ENCODE results near the gene HEMGN. TPM values are rescaled to one million over a fixed set of nuclear protein-coding genes. Genes with fewer than 3 reads are reported as not detected.

The HEMGN gene
- total and polyA plus RNA-seq, 2 of the 13 experiments (the other 11 are each of a cell fraction or from before 2014, with no cell fraction given) = not detected

GRCh38 chr9:97907046-97907445, 30.9 kb downstream of the HEMGN start (continued):
- no peak for TF ChIP-seq ZNF609 (CRISPR knock-in tag; IDR thresholded peaks at IDR 0.05; ENCODE audit: borderline replicate concordance)

- Histone ChIP-seq H3K4me1 (ENCODE audit: insufficient read depth, low read length) (peaks cover 7% of the 10 kb centered on the region; the same call in 1 of the 2 replicates), H3K27ac (ENCODE audit: extremely low read length, insufficient read depth, low read length) (no peak overlapping the region), H3K4me2 (ENCODE audit: low read depth, low read length) (no peak overlapping the region), H3K9me3 (ENCODE audit: low read length) (no peaks in the 10 kb centered on the region), H4K20me1 (ENCODE audit: insufficient read depth, low read length) (no peaks in the 10 kb centered on the region), H3K9ac (ENCODE audit: insufficient read depth, low read depth, low read length) (no peak overlapping the region), H3K4me3 (replicated peaks in 1 of 3; ENCODE audit: insufficient read depth in 1 of 3, low read depth in 2 of 3, low read length in 3 of 3) (no peak overlapping the region), H3K79me2 (ENCODE audit: insufficient read depth, low read length) (no peaks in the 10 kb centered on the region), H3K36me3 (replicated peaks in 1 of 2; ENCODE audit: control insufficient read depth in 1 of 2, insufficient read depth in 2 of 2, low read length in 2 of 2) (peaks cover 16 to 43% of the 10 kb centered on the region in 2 experiments), H3K27me3 (ENCODE audit: control insufficient read depth in 1 of 2, insufficient read depth in 2 of 2, low read length in 2 of 2) (no peaks in the 10 kb centered on the region), H2AFZ (ENCODE audit: low read length) (no peak overlapping the region)
- ChIA-PET CTCF (ENCODE audit: low intra/inter-chr PET ratio, low total read pairs) (no interaction called here), POLR2A (no interaction called here)
- BruUV-seq (replicated peaks) = no TSS peak
- in situ Hi-C loops (cut with HindIII; ENCODE audit: extremely low pct_ligation_motif_present, low pct_unique_long_range_greater_than_20kb) = no loop called here
- intact Hi-C loops (cut with micrococcal nuclease; ENCODE audit: unreplicated experiment) = no loop called here
- DNase-seq (ENCODE audit: low spot score) (no peak), ATAC-seq (no peak), FAIRE-seq (no peak)
- WGBS (ENCODE audit: low lambda C conversion rate) = 95% methylated on average over 12 of the region's 12 CpGs
- TF ChIP-seq E2F1 (CRISPR knock-in tag; IDR thresholded peaks at IDR 0.05) (no peak), ATF2 (CRISPR knock-in tag; IDR thresholded peaks at IDR 0.05) (no peak), SP5 (CRISPR knock-in tag; IDR thresholded peaks at IDR 0.05; ENCODE audit: borderline replicate concordance, low read depth) (no peak), ZNF484 (CRISPR knock-in tag; IDR thresholded peaks at IDR 0.05; ENCODE audit: borderline replicate concordance, low read depth) (no peak), NFKBIZ (CRISPR knock-in tag; IDR thresholded peaks at IDR 0.05) (no peak), ZNF577 (CRISPR knock-in tag; IDR thresholded peaks at IDR 0.05; ENCODE audit: borderline replicate concordance, low read depth) (no peak), REXO4 (CRISPR knock-in tag; IDR thresholded peaks at IDR 0.05; ENCODE audit: borderline replicate concordance) (no peak), NCOA2 (CRISPR knock-in tag; IDR thresholded peaks at IDR 0.05) (no peak), SP2 (CRISPR knock-in tag; IDR thresholded peaks at IDR 0.05) (no peak), ZNF703 (CRISPR knock-in tag; IDR thresholded peaks at IDR 0.05; ENCODE audit: borderline replicate concordance) (no peak), BRD4 (CRISPR knock-in tag; IDR thresholded peaks at IDR 0.05) (no peak), ZNF678 (CRISPR knock-in tag; IDR thresholded peaks at IDR 0.05) (no peak), PHB2 (IDR thresholded peaks at IDR 0.05; ENCODE audit: partially characterized antibody) (no peak), NCOA5 (CRISPR knock-in tag; IDR thresholded peaks at IDR 0.05) (no peak), ASH2L (IDR thresholded peaks at IDR 0.05; ENCODE audit: insufficient read length, low read depth, low read length) (no peak)
These were observed 31.6 kb downstream of the HEMGN start for GRCh38 chr9:97906236-97906831.
